HK-2 (cell line): Measurements from ENCODE around the gene ASMTL.
"Not testable (repeated sequence)": the region's sequence is repeated elsewhere in the genome, so short reads cannot be mapped to it uniquely, and the experiment has no call there.

Experiments
- DNase-seq: peaks from one replicate; pipeline ENCODE4 v3.0.0-alpha.2; 2018; ENCODE audit not compliant: unreplicated experiment

Gene ASMTL

GRCh38 chrX:1482530-1482928 lies 29.8 kb upstream of the ASMTL start:
- not testable (repeated sequence) for DNase-seq

- DNase-seq, result no peak
Measured at GRCh38 chrX:1481636-1482529, 29.2 kb upstream of the ASMTL start.

- no peak for DNase-seq
Measured at GRCh38 chrX:1480082-1480785, 27.5 kb upstream of the ASMTL start.

- no peak for DNase-seq
Measured at GRCh38 chrX:1477801-1478458, 25.2 kb upstream of the ASMTL start.

GRCh38 chrX:1477229-1477628 lies 24.5 kb upstream of the ASMTL start:
- DNase-seq, result no peak

GRCh38 chrX:1476682-1477081 lies 24.0 kb upstream of the ASMTL start:
- DNase-seq, result no peak

GRCh38 chrX:1475881-1476280 lies 23.2 kb upstream of the ASMTL start:
- DNase-seq, result no peak

GRCh38 chrX:1475481-1475880 lies 22.8 kb upstream of the ASMTL start:
- DNase-seq, result no peak

GRCh38 chrX:1474593-1474992 lies 21.9 kb upstream of the ASMTL start:
- not testable (repeated sequence) for DNase-seq

- no peak for DNase-seq
Measured at GRCh38 chrX:1472975-1473374, 20.3 kb upstream of the ASMTL start.

GRCh38 chrX:1468250-1468772 lies 15.6 kb upstream of the ASMTL start:
- DNase-seq, result peak; percentile 65

- DNase-seq, result no peak
Measured at GRCh38 chrX:1466971-1467561, 14.4 kb upstream of the ASMTL start.

GRCh38 chrX:1466232-1466661 lies 13.5 kb upstream of the ASMTL start:
- no peak for DNase-seq

GRCh38 chrX:1465286-1466231 lies 12.8 kb upstream of the ASMTL start:
- DNase-seq, result no peak

- DNase-seq, result no peak
Measured at GRCh38 chrX:1464971-1465285, 12.2 kb upstream of the ASMTL start.

- DNase-seq, result no peak
Measured at GRCh38 chrX:1464041-1464970, 11.6 kb upstream of the ASMTL start.

GRCh38 chrX:1463581-1463980 lies 10.9 kb upstream of the ASMTL start:
- DNase-seq, result no peak

GRCh38 chrX:1462596-1463251 lies 10.0 kb upstream of the ASMTL start:
- DNase-seq, result no peak

- DNase-seq, result no peak
Measured at GRCh38 chrX:1462110-1462509, 9.4 kb upstream of the ASMTL start.
